OCI-LY3 (cell line): ENCODE data around the gene CTDP1.

Experiments
- CTCF ChIP-seq: fragments of 200-600, 300-600 bp; sonication (generic); IDR thresholded peaks from 2 replicates; pipeline ENCODE4 v1.5.1; 2014; ENCODE audit warnings: antibody characterized with exemption, low read length, low read depth
- EZH2phosphoT487 ChIP-seq: fragments of 200-600 bp; shearing (Covaris generic); IDR thresholded peaks from 2 replicates; pipeline ENCODE4 v1.6.1; 2018; ENCODE audit warnings: antibody characterized with exemption, mixed run types, low read depth

GRCh38 chr18:79798346-79798998 lies 118.9 kb downstream of the CTDP1 start:
- TF ChIP-seq CTCF = no peak
- no peak for TF ChIP-seq EZH2phosphoT487
